GM21737 (cell line): ENCODE measurements around the gene SLC6A3.
"Not testable (repeated sequence)": the region's sequence is repeated elsewhere in the genome, so short reads cannot be mapped to it uniquely, and the experiment has no call there.

Source experiments
- ATAC-seq: cut with Tn5 transposase; IDR thresholded peaks from one replicate; pipeline ENCODE4 v1.9.1; 2021; ENCODE audit warnings: mild to moderate bottlenecking, moderate library complexity; ENCODE audit not compliant: unreplicated experiment

SLC6A3 gene

GRCh38 chr5:1376981-1377380, 68.3 kb downstream of the SLC6A3 start:
- no peak for ATAC-seq

GRCh38 chr5:1375871-1376810, 69.1 kb downstream of the SLC6A3 start:
- ATAC-seq = no peak

GRCh38 chr5:1374679-1375055, 70.6 kb downstream of the SLC6A3 start:
- no peak for ATAC-seq

GRCh38 chr5:1374030-1374678, 71.1 kb downstream of the SLC6A3 start:
- no peak for ATAC-seq

- not testable (repeated sequence) for ATAC-seq
Observed at GRCh38 chr5:1371972-1372342, 73.3 kb downstream of the SLC6A3 start.

GRCh38 chr5:1371218-1371971, 73.8 kb downstream of the SLC6A3 start:
- no peak for ATAC-seq

GRCh38 chr5:1370006-1370405, 75.2 kb downstream of the SLC6A3 start:
- ATAC-seq = no peak

- no peak for ATAC-seq
Observed at GRCh38 chr5:1368756-1369155, 76.5 kb downstream of the SLC6A3 start.

- ATAC-seq = no peak
Observed at GRCh38 chr5:1368236-1368635, 77.0 kb downstream of the SLC6A3 start.

- no peak for ATAC-seq
Observed at GRCh38 chr5:1367149-1367548, 78.1 kb downstream of the SLC6A3 start.

GRCh38 chr5:1366514-1366913, 78.7 kb downstream of the SLC6A3 start:
- ATAC-seq = no peak

GRCh38 chr5:1364211-1364610, 81.0 kb downstream of the SLC6A3 start:
- no peak for ATAC-seq

- no peak for ATAC-seq
Observed at GRCh38 chr5:1363581-1363980, 81.7 kb downstream of the SLC6A3 start.

- ATAC-seq = no peak
Observed at GRCh38 chr5:1363160-1363559, 82.1 kb downstream of the SLC6A3 start.

- no peak for ATAC-seq
Observed at GRCh38 chr5:1362242-1363015, 82.8 kb downstream of the SLC6A3 start.

GRCh38 chr5:1360861-1361260, 84.4 kb downstream of the SLC6A3 start:
- no peak for ATAC-seq

GRCh38 chr5:1360367-1360766, 84.9 kb downstream of the SLC6A3 start:
- ATAC-seq = not testable (repeated sequence)

- no peak for ATAC-seq
Observed at GRCh38 chr5:1359713-1360112, 85.5 kb downstream of the SLC6A3 start.

GRCh38 chr5:1359031-1359645, 86.1 kb downstream of the SLC6A3 start:
- ATAC-seq = no peak

- no peak for ATAC-seq
Observed at GRCh38 chr5:1358726-1359025, 86.6 kb downstream of the SLC6A3 start.
